Posterior cingulate gyrus (tissue), 11 donors: ENCODE results near the gene BAIAP2L1.

ENCODE experiments used
- DNase-seq, 10 donors: peaks; one replicate each; pipeline versions ENCODE4 v3.0.0 to v3.0.0-alpha.2; 2020 to 2021; ENCODE audit warnings: mixed read lengths in 3 of 10
- intact Hi-C: fragments of 100-400 bp; cut with DNase I; formaldehyde crosslinking; loops from one replicate; pipeline ENCODE4 v1.15.1; 2023

Gene BAIAP2L1

GRCh38 chr7:98362517-98362916 is 38.4 kb downstream of the BAIAP2L1 start:
- intact Hi-C loops = no loop called here
- DNase-seq = no peak

DNA sequence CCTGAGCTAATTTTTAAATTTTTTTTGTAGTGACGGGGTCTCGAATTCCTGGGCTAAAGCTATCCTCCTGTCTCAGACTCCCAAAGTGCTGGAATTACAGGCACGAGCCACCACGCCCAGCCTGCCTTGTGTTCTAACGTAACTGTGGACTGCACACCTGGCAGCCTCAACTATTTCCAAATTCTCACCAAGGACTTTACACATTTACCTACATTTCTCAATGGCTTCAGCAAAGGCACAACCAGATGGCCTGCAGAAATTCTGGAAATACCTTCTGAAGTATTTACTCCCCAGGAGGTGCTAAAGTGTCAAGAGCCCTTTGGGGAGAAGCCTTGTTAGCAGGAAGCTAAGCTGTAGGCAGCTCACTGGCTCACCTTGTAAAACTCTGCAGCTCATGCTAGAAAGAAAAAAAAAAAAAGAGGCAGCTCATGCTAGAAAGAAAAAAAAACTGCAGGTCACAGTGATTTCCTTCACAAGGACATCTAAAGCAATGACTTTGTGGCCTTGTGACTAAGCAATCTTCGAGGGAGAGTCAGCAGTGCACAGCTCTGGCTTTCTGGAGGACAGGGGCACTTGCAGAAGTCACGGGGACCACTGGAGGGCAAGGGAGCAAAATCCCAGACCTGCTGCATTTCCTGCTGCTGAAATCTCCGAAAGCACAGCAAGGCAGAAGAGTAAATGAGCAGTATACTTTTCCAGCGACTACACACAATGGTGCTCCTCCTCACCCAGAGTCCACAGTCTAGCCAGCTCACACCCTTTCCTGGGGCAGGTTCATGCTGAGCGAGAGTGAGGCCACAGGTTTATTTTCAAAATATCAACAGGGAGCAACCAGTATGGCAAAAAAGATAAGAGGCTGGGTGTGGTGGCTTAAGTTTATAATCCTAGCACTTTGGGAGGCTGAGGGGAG is 40.4 kb downstream of the BAIAP2L1 start:
- intact Hi-C loops = no loop called here
- DNase-seq = no peak

DNA sequence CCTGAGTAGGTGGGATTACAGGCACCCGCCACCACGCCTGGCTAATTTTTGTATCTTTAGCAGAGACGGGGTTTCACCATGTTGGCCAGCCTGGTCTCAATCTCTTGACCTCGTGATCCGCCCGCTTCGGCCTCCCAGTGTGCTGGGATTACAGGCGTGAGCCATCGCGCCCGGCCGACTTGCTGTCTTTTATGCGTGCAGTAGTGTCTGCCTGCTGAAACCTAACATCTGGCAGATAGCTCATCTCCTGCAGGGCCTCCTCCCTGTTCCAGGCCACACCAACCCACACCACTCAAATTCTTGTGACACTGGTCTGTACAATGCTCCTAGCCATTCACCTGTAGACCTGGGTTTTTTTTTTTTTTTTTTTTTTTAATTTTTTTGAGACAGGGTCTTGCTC is 41.5 kb downstream of the BAIAP2L1 start:
- DNase-seq = no peak

DNA sequence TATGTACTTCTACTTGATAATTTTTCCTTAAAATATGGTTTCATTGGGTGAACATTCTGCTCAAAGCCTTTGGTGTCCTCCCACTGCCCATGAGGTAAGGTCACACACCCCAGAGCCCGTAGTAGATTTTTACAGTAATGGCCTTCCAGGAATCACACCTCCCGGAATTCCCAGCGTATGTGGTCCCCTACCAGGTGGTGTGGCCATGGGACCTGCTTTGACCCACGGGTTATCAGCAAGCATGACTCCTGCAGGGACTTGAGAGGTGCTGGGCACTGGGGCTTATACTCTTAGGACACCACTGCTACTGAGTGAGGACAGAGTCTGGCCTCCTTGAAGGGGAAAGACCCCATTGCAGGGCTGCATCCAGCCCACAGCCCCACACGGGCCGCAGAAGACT is 42.2 kb downstream of the BAIAP2L1 start:
- intact Hi-C loops = no loop called here
- no peak for DNase-seq

More for the DNA sequence above, 41.5 kb downstream of the BAIAP2L1 start:
- intact Hi-C loops = no loop called here

GRCh38 chr7:98357751-98358161 is 43.1 kb downstream of the BAIAP2L1 start:
- intact Hi-C loops = no loop called here
- no peak for DNase-seq

DNA sequence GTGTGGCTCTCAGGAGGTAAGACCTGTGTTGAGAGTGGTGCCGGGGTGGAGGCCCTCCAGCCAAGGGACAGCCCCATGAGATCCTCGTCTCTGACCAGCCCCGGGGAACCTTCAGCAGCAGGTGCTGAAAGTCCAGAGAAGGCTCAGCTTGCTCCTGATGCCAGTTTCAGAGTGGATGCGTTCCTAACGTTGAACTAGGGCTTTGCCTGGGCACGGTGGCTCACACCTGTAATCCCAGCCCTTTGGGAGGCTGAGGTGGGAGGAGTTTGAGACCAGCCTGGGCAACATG is 45.7 kb downstream of the BAIAP2L1 start:
- intact Hi-C loops = no loop called here
- no peak for DNase-seq

- intact Hi-C loops = no loop called here
- peak in 1 of 10 donors; percentile 40 for DNase-seq
These were observed 46.2 kb downstream of the BAIAP2L1 start for GRCh38 chr7:98354511-98355249.

DNA sequence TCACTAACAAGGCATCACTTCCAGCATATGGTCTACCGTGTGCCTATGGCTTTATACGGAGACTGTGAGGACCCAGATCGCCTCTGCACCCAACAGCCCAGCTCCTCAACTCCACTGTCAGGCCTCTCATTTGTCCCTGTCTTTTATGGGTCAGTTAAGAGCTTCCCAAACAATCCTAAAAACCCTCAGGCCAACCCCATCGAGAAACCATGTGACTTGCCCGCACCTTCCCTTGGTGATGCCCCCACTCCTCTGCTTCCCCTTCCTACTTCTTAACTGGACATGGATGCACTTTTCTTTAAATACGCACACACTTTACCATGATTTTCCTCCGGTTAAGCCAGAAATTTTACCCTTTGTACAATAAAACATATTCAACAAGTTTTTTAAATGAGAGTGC is 46.8 kb downstream of the BAIAP2L1 start:
- intact Hi-C loops = no loop called here
- no peak for DNase-seq

- intact Hi-C loops = no loop called here
- no peak for DNase-seq
These were observed 48.3 kb downstream of the BAIAP2L1 start for GRCh38 chr7:98352621-98353020.

DNA sequence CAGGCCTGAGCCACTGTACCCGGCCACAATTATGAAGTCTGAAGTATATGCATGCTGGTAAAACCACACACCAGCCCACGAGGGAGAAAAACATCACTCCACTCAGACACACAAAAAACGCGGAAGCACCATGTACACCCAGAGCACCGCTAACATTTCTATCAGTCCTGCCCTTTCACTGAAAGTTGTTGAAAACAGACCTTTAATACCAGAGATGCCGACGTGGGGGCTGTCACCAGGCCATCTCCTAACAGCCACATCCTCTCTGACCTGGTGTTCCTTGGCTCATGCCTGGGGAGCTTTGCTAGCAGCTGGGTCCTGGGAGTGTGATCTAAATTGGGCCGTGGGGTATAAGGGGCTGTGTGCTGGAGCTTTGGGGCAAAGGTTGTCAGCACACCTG is 49.8 kb downstream of the BAIAP2L1 start:
- intact Hi-C loops = no loop called here
- DNase-seq = no peak

DNA sequence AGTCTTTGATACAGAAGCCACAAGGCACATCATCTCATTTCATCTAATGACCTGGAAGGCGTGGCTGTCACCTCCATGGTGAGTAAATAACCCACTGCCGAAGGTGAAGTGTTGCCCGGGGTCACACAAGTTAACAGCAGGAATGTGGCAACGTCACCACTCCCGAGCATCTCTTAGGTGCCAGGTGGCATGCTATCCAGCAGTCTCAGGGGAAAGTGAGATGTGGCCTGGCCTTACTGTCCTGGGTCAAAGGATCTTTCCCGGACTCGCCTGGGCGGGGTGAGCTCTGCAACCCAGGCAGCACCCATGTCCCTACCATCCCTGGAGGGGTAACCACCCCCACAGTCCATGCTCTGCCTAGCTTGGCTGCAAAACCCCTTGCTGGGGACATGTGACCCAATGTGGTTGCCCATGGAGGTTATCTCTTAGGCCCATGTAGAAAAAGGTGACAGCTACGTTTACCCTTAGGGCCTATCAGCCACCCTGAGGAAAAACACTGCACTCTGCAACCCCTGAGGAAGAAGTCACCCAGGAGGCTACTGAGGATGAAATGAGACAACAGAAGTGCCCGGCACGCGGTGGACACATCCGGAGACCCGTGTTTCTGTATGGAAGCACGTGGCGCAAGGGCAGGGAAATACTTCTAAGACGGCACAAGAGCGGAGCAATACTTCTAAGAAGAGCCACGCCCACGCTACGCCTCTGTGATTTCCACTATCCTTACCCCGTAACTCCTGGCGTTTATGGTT is 52.0 kb downstream of the BAIAP2L1 start:
- intact Hi-C loops = no loop called here
- DNase-seq = no peak

DNA sequence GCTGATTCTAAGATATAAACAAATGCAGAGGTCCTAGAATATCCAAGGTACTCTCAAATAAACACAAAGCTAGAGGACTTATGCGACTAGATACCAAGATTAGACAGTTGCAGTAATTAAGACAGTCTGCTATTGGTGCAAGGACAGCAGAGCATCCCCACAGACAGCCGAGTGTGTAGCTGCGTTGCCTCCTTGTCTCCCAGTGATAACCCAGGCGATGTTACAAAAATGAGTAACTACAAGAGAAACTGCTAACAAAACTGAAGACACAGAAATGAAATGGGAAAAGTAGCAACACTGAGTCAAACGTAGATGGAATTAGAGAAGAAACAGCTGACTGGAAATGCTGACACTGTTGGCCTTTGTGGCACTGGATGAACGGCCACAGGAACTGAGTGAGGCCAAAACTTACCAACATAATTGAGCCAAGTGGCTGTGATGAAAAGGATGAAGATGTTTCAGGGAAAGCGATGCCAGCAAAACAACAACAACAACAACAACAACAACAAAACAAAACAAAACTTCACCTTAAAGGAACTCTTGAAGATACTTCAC is 54.3 kb downstream of the BAIAP2L1 start:
- intact Hi-C loops = no loop called here
- DNase-seq = no peak

DNA sequence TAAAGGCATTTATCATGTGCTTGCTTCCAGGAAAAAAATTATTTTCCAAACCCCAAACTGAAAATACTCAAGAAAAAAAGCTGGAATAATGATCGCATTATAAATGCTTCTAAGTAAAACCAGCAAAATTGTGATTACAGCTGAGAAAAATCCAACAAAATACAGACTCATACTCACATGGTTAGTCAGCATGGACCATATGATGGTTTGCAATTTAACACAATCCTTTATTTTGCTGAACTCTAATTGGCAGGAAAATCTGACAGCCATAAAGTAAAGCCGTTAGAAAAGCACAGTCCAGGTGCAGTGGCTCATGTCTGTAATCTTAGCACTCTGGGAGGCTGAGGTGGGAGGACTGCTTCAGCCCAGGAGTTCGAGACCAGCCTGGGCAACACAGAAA is 59.8 kb downstream of the BAIAP2L1 start:
- intact Hi-C loops = no loop called here
- no peak for DNase-seq

DNA sequence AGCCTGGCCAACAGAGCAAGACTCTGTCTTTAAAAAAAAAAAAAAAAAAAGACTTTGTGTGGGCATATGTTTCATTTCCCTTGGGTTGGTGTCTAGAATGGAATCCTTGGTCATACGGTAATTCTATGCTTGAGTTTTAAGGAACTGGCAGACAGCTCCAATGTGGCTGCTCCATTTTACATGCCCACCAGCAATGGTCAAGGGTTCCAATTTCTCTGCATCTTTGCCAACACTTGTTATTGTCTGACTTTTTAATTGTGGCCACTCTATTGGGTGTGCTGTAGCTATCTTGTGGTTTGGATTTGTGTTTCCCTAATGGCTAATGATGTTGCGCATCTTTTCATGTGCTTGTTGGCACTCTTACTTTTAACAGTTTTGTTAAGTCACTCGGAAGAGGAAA is 61.8 kb downstream of the BAIAP2L1 start:
- no peak for DNase-seq
- intact Hi-C loops = no loop called here

DNA sequence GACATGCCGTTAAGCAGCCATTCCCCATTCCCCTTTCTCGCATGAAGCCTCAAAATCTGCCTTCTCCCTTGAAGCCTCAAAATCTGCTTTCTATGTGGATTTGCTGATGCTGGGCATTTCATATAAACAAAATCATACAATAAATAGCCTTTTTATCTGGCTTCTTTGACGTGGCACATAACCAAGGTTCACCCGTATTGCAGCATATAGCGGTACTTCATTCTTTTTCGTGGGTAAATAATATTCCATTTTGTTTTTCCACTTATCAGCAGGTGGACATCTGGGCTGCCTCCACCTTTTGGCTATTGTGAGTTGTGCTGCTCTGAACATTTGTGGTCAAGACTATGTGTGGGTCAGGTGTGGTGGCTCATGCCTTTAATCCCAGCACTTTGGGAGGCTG is 62.4 kb downstream of the BAIAP2L1 start:
- intact Hi-C loops = no loop called here
- no peak for DNase-seq

- intact Hi-C loops = no loop called here
- no peak for DNase-seq
These were observed 65.4 kb downstream of the BAIAP2L1 start for GRCh38 chr7:98335411-98335977.

DNA sequence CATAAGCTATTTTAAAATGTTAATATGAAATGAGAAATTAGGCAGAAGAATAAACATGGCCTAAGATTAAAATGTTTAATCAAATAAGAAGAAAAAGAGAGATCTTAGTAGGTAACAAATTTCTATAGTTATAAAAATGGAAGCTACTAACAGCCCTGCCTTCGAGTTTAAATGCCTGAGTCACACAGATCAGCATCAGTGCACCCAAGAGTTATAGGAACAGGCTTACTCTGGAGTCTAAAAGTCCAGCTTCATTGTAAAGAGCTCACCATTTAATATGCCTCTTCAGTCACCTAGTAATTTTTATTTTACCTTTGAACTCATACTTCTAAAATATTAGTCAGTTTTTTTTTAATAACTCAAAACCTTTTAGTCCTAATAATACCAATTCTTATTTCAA is 66.8 kb downstream of the BAIAP2L1 start:
- intact Hi-C loops = no loop called here
- no peak for DNase-seq

DNA sequence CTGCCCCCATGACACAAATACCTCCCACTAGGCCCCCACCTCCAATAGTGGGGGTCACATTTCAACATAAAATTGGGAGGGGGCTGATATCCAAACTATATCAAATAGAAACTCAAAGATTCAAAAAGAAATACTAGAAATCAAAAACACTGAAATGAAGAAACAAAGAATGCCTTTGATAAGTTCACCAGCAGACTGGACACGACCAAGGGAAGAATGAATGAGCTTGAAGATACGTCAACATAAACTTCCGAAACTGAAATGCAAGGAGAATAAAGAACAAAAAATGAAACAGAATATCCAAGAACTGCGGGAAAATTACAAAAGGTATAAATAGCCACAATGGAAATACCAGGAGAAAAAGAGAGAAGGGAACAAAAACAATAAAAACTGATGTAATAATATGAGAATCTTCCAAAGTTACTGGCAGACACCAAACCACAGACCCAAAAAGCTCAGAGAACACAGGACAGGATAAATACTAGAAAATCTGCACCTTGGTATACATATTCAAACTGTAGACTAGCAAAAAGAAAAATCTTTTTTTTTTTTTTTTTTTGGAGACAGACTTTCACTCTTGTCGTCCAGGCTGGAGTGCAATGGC is 69.9 kb downstream of the BAIAP2L1 start:
- intact Hi-C loops = no loop called here
- DNase-seq = no peak

DNA sequence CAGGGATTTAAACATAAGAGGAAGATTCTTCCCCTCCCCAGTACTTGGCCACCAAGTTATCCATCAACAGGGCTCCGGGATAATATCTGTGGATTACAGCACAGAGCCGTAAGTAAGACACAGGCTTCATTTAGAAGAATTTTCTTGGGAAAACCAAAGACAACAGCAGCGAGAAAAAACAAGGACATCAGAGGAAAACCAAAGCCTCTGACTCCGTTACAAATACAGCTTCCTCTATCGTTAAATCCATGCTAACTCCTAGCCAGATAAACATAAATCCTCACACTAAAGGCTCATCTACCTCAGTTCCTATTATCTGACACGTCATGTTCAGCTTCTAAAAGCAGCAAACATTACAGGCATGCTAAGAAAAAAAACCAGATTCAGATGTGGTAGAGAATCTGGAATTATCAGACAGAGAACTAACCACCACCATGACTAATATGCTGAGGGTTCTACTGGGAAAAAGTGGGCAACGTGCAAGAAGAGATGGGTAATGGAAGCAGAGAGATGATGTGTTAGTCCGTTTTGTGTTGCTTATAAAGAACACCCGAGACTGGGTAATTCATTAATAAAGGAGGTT is 71.0 kb downstream of the BAIAP2L1 start:
- no peak for DNase-seq
- intact Hi-C loops = no loop called here
